Nephron (organoid): ENCODE measurements around the gene C6orf52.
"Not testable (repeated sequence)": the region's sequence is repeated elsewhere in the genome, so short reads cannot be mapped to it uniquely, and the experiment has no call there.

Experiments used
- H3K27ac Mint-ChIP-seq, 3 experiments: 2 replicates each; pipeline ENCODE4 v1.8.0; 2020; ENCODE audit warnings: mixed read lengths in 3 of 3, mild to moderate bottlenecking in 2 of 3, moderate library complexity in 1 of 3
- H3K27me3 Mint-ChIP-seq: 2 replicates; pipeline ENCODE4 v1.8.0; 2021; ENCODE audit warnings: low read depth, mild to moderate bottlenecking, moderate library complexity, mixed read lengths
- H3K36me3 Mint-ChIP-seq: 2 replicates; pipeline ENCODE4 v1.8.0; 2020; ENCODE audit warnings: low read depth, mixed read lengths
- H3K4me1 Mint-ChIP-seq: 2 replicates; pipeline ENCODE4 v1.8.0; 2020; ENCODE audit warnings: mixed read lengths
- H3K4me3 Mint-ChIP-seq, 3 experiments: 2 replicates each; pipeline ENCODE4 v1.8.0; 2020; ENCODE audit warnings: mild to moderate bottlenecking in 3 of 3, mixed read lengths in 3 of 3, moderate library complexity in 2 of 3
- H3K9me3 Mint-ChIP-seq: 2 replicates; pipeline ENCODE4 v1.8.0; 2020; ENCODE audit warnings: mixed read lengths
- CTCF ChIP-seq, 3 experiments: fragments of 200-600 bp; sonication (generic); IDR thresholded peaks; one replicate each; pipeline ENCODE4 v1.5.0; 2021; ENCODE audit warnings: antibody characterized with exemption in 3 of 3; ENCODE audit not compliant: unreplicated experiment in 3 of 3

The C6orf52 gene

GRCh38 chr6:10723567-10723881 lies 29.1 kb upstream of the C6orf52 start:
- peaks cover 30% of the 10 kb centered on the region for H3K4me1 Mint-ChIP-seq
- peak overlapping the region; percentile 96 to 98 (median 98) for H3K4me3 Mint-ChIP-seq
- no peaks in the 10 kb centered on the region for H3K27me3 Mint-ChIP-seq
- peaks cover 29% of the 10 kb centered on the region for H3K36me3 Mint-ChIP-seq
- no peak for TF ChIP-seq CTCF (IDR thresholded peaks at IDR 0.05; ENCODE audit: unreplicated experiment in 3 of 3)
- peak overlapping the region; percentile 99 to 100 (median 99) for H3K27ac Mint-ChIP-seq
- no peaks in the 10 kb centered on the region for H3K9me3 Mint-ChIP-seq

GRCh38 chr6:10722820-10723566 lies 28.6 kb upstream of the C6orf52 start, which contains the start of gene TMEM14C:
Gene TMEM14C, plus strand, starts transcription at chr6:10723070. Its CDS starts 1,544 bp downstream, at chr6:10724614.
- Mint-ChIP-seq H3K27ac (peak within 1 kb of the TSS; percentile 99 to 100 (median 99)), H3K4me1 (peaks cover 30% of the 10 kb centered on the region), H3K27me3 (no peaks in the 10 kb centered on the region), H3K9me3 (no peaks in the 10 kb centered on the region), H3K4me3 (peak within 1 kb of the TSS; percentile 96 to 98 (median 98)), H3K36me3 (peaks cover 24% of the 10 kb centered on the region)
- no peak for TF ChIP-seq CTCF (IDR thresholded peaks at IDR 0.05; ENCODE audit: unreplicated experiment in 3 of 3)

- TF ChIP-seq CTCF (IDR thresholded peaks at IDR 0.05; ENCODE audit: unreplicated experiment in 3 of 3): no peak
- Mint-ChIP-seq H3K36me3 (peaks cover 21% of the 10 kb centered on the region), H3K4me1 (peaks cover 30% of the 10 kb centered on the region), H3K27me3 (no peaks in the 10 kb centered on the region), H3K9me3 (no peaks in the 10 kb centered on the region), H3K4me3 (peak overlapping the region; percentile 96 to 98 (median 98)), H3K27ac (peak overlapping the region; percentile 99 to 100 (median 99))
Measured at GRCh38 chr6:10722570-10722819, 28.1 kb upstream of the C6orf52 start.

- Mint-ChIP-seq H3K27me3 (no peaks in the 10 kb centered on the region), H3K4me1 (peaks cover 30% of the 10 kb centered on the region), H3K36me3 (peaks cover 17% of the 10 kb centered on the region), H3K4me3 (peak overlapping the region; percentile 96 to 98 (median 98)), H3K27ac (peak overlapping the region; percentile 99 to 100 (median 99)), H3K9me3 (no peaks in the 10 kb centered on the region)
- TF ChIP-seq CTCF (IDR thresholded peaks at IDR 0.05; ENCODE audit: unreplicated experiment in 3 of 3): no peak
Measured at GRCh38 chr6:10721850-10722569, 27.6 kb upstream of the C6orf52 start.

- H3K4me3 Mint-ChIP-seq: peak overlapping the region; percentile 96 to 98 (median 98)
- peaks cover 30% of the 10 kb centered on the region for H3K4me1 Mint-ChIP-seq
- H3K27ac Mint-ChIP-seq: peak overlapping the region; percentile 99 to 100 (median 99)
- not testable (repeated sequence) for H3K27me3 Mint-ChIP-seq, H3K9me3 Mint-ChIP-seq
- peaks cover 12% of the 10 kb centered on the region for H3K36me3 Mint-ChIP-seq
Measured at GRCh38 chr6:10720960-10721849, 26.8 kb upstream of the C6orf52 start.
